WERI-Rb-1 (cell line): ENCODE measurements around the gene NDUFAF8.

Experiments used
- DNase-seq: peaks from one replicate; pipeline ENCODE4 v3.0.0-alpha.2; 2020
- H3K27ac ChIP-seq: fragments of 250-450 bp; sonication (Bioruptor Pico); 2 replicates; pipeline ENCODE4 v1.5.1; 2020; ENCODE audit warnings: mild to moderate bottlenecking, moderate library complexity
- H3K27me3 ChIP-seq: fragments of 250-450 bp; sonication (Bioruptor Pico); 2 replicates; pipeline ENCODE4 v1.5.1; 2021; ENCODE audit warnings: mild to moderate bottlenecking, low read depth, moderate library complexity; ENCODE audit not compliant: insufficient read depth, severe bottlenecking
- H3K36me3 ChIP-seq: fragments of 250-450 bp; sonication (Bioruptor Pico); 2 replicates; pipeline ENCODE4 v1.5.1; 2020; ENCODE audit warnings: mild to moderate bottlenecking, moderate library complexity
- H3K4me3 ChIP-seq: 2 replicates; pipeline ENCODE4 v1.5.1; 2011; ENCODE audit warnings: low read depth, mild to moderate bottlenecking, control low read depth, low read length
- H3K9me3 ChIP-seq: fragments of 250-450 bp; sonication (Bioruptor Pico); 2 replicates; pipeline ENCODE4 v1.5.1; 2021; ENCODE audit warnings: mild to moderate bottlenecking, moderate library complexity; ENCODE audit not compliant: severe bottlenecking
- TF ChIP-seq, protein P1 (sequence below): IDR thresholded peaks from 2 replicates; pipeline ENCODE4 v1.5.1; 2011; ENCODE audit warnings: low read depth, mild to moderate bottlenecking, control low read depth, inconsistent platforms, low read length

Gene NDUFAF8

GRCh38 chr17:81282141-81282540 lies 43.0 kb downstream of the NDUFAF8 start:
- TF ChIP-seq, protein P1, sequence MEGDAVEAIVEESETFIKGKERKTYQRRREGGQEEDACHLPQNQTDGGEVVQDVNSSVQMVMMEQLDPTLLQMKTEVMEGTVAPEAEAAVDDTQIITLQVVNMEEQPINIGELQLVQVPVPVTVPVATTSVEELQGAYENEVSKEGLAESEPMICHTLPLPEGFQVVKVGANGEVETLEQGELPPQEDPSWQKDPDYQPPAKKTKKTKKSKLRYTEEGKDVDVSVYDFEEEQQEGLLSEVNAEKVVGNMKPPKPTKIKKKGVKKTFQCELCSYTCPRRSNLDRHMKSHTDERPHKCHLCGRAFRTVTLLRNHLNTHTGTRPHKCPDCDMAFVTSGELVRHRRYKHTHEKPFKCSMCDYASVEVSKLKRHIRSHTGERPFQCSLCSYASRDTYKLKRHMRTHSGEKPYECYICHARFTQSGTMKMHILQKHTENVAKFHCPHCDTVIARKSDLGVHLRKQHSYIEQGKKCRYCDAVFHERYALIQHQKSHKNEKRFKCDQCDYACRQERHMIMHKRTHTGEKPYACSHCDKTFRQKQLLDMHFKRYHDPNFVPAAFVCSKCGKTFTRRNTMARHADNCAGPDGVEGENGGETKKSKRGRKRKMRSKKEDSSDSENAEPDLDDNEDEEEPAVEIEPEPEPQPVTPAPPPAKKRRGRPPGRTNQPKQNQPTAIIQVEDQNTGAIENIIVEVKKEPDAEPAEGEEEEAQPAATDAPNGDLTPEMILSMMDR = no peak
- Histone ChIP-seq H3K27ac (no peak overlapping the region), H3K36me3 (peaks cover 20% of the 10 kb centered on the region), H3K27me3 (no peaks in the 10 kb centered on the region), H3K4me3 (no peak overlapping the region), H3K9me3 (peaks cover 2% of the 10 kb centered on the region)
- no peak for DNase-seq

DNA sequence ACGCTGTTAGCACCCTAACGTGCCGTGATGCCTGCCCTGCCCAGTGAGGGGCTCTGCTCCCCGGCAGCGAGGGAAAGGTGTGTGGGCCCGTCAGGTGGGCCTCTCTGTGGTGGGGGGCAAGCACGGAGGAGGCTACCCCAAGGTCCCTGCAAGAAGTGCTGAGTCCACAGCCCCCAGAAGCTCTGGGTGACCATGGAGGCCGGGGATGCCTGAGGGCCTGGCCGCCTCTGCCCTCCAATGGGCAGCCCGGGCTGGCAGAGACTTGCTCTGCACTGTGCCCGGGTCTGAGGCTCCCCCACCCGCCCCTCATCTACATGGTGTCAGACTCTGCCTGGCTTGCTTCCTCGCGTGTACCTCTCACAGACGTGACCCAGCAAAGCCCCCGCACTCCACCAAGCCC lies 43.8 kb downstream of the NDUFAF8 start:
- H3K27me3 ChIP-seq = no peaks in the 10 kb centered on the region
- H3K36me3 ChIP-seq = peaks cover 26% of the 10 kb centered on the region
- TF ChIP-seq, protein P1 = no peak
- peaks cover 2% of the 10 kb centered on the region for H3K9me3 ChIP-seq
- H3K4me3 ChIP-seq = no peak overlapping the region
- no peak for DNase-seq
- H3K27ac ChIP-seq = no peak overlapping the region

DNA sequence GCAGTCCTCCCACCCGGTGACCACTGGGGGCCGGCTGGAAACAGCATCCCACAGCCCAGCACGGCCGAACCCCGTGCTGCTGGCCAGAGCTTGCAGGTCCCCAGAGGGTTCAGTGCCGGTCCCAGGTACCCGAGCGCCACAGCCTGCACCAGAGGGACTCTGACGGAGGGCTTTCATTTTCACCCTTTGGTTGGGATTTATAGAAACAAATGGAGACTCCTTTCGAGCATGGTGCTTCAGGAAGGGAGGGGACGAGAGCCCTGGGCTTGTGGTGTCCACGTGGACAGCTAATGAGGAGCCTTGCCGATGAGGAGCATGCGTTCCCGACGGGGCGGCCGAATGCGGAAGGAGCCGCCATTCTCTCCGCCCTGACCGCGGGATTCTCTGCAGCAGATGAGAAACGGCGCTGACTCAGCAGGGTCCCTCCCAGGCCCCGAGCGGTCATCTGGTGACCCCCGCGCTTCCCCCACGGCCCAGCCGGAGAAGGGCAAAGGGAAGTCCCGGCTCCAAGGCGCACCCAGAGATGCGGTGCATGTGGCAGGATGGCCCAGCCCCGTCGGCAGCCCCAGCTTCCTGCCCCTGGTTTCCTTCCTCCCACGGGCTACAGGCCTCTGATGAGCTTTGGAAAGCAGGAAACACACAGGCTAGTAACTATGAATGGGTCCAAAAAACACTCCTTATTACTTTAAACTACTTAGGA lies 46.2 kb downstream of the NDUFAF8 start:
- TF ChIP-seq, protein P1 = no peak
- peaks cover 32% of the 10 kb centered on the region for H3K36me3 ChIP-seq
- DNase-seq = no peak
- peaks cover 2% of the 10 kb centered on the region for H3K9me3 ChIP-seq
- H3K27me3 ChIP-seq = no peaks in the 10 kb centered on the region
- H3K4me3 ChIP-seq = no peak overlapping the region
- no peak overlapping the region for H3K27ac ChIP-seq

DNA sequence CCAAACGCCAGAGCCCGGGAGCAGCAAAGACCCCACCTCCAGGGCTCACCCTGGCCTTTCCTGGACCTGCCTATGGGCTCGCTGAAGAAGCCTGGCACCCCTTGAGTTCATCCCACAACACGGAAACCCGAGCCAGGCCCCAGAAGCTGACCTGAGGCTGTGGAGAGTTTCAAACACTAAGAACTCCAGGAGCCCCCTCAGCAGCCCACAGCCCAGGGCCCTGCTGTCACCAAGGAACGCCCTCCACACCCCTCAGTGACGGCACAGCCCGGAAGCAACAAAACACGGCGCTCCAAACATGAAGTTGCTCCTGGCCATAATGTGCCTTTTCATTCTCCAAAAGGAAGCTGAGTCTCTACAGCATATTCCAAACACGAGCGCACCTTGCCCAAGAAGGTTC lies 46.8 kb downstream of the NDUFAF8 start:
- no peak for DNase-seq
- H3K9me3 ChIP-seq = peaks cover 2% of the 10 kb centered on the region
- no peaks in the 10 kb centered on the region for H3K27me3 ChIP-seq
- TF ChIP-seq, protein P1 = no peak
- no peak overlapping the region for H3K4me3 ChIP-seq
- H3K27ac ChIP-seq = no peak overlapping the region
- peaks cover 36% of the 10 kb centered on the region for H3K36me3 ChIP-seq

DNA sequence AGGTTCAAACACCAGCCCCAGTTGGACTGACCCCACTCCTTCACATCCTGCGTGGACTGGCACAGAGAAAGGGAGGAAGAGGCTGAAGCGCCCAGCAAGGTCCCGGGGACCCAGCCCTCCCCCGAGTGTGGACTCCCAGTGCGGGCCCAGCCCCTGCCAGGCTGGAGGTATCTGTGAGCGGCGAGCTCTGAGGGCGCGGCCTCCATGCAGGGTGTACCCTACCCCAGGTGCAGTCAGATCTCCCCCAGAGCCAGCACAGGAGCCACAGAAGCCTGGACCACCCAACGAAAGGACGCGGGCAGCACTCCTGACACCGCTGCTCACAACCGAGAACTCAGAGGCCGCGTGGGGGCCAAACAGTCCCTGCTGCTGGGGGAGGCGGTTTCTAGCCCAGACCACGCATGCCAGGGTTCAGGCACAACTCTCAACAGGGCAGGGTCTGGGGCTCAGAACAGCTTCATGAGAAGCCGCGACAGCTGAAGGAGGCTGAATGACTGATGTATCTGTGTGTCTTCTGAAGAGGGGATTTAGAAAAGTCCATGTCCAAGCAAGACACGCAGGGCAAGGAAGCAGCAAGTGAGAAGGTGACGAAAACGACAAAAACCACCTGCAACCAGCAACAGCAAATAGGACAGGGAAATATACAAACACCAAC lies 47.5 kb downstream of the NDUFAF8 start:
- H3K4me3 ChIP-seq = no peak overlapping the region
- H3K36me3 ChIP-seq = peaks cover 34% of the 10 kb centered on the region
- no peak overlapping the region for H3K27ac ChIP-seq
- TF ChIP-seq, protein P1 = no peak
- no peak for DNase-seq
- H3K9me3 ChIP-seq = peaks cover 2% of the 10 kb centered on the region
- H3K27me3 ChIP-seq = no peaks in the 10 kb centered on the region
